Uterus (tissue), 2 donors: Measurements from ENCODE around the gene DUSP18.

ENCODE experiments used
- CTCF ChIP-seq, 4 experiments: fragments of 200-600 bp in 2 of 4; fragments of 450-650 bp in 2 of 4; sonication (generic) in 2 of 4; IDR thresholded peaks; one replicate each; pipeline ENCODE4 v1.5.1; 2016 to 2019; ENCODE audit warnings: antibody characterized with exemption in 4 of 4, mild to moderate bottlenecking in 2 of 4, moderate library complexity in 1 of 4
- POLR2A ChIP-seq, 2 donors: fragments of 450-650 bp; IDR thresholded peaks; one replicate each; pipeline ENCODE4 v1.6.1; 2016; ENCODE audit warnings: antibody characterized with exemption in 2 of 2, mild to moderate bottlenecking in 1 of 2, moderate library complexity in 1 of 2

- TF ChIP-seq CTCF (IDR thresholded peaks at IDR 0.05) (no peak), POLR2A (IDR thresholded peaks at IDR 0.05) (no peak)
These were observed 14.8 kb downstream of the DUSP18 start for GRCh38 chr22:30652852-30653251.
